Activated naive CD4-positive, alpha-beta T cell treated with anti-CD3 and anti-CD28 coated beads, Interleukin-2, amount 50 U/mL, for 24 hours (primary cell): Measurements from ENCODE around the gene DMRTC2.

ENCODE experiments used
- H3K27ac Mint-ChIP-seq: one replicate; pipeline ENCODE4 v1.8.0; 2021; ENCODE audit warnings: mild to moderate bottlenecking, mixed read lengths
- H3K27me3 Mint-ChIP-seq: one replicate; pipeline ENCODE4 v1.8.0; 2021; ENCODE audit warnings: mixed read lengths
- H3K36me3 Mint-ChIP-seq: one replicate; pipeline ENCODE4 v1.8.0; 2021; ENCODE audit warnings: mixed read lengths
- H3K4me1 Mint-ChIP-seq: one replicate; pipeline ENCODE4 v1.8.0; 2021; ENCODE audit warnings: mixed read lengths
- H3K4me3 Mint-ChIP-seq: one replicate; pipeline ENCODE4 v1.8.0; 2021; ENCODE audit warnings: mild to moderate bottlenecking, mixed read lengths
- H3K9me3 Mint-ChIP-seq: one replicate; pipeline ENCODE4 v1.8.0; 2021; ENCODE audit warnings: mixed read lengths

DMRTC2 gene

DNA sequence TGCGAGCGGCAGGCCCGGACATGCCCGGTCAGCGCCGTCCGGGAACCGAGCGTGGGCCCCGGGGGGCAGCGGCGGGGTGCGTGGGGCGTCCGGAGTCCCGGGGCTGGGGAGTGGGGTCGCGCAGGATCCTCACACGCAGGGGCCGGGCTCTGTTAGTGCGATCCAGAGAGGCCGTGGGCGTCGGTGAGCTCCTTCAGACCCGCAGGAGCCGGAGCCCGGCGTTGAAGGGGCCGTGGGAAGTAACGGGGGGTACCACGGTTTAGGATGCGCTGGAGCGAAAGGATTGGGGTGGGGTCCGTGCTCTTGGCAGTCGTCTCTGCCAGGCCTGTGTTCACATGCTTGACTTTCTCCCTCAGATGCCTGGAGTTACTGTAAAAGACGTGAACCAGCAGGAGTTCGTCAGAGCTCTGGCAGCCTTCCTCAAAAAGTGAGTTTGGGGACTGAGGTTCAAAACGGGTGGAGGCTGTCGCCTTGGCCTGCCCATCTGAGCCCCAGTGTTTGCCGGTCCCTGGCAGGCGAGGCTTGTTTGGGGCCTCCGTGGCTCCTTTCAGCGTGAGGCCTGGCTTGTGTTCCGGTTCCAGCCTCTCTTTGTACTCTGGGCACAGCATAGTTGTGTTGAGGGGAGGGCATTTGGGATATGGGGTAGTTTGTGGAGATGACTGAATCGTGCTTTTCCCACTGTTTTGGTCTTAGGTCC is 15.7 kb downstream of the DMRTC2 start:
- Mint-ChIP-seq H3K4me3 (peak overlapping the region; percentile 92), H3K9me3 (no peaks in the 10 kb centered on the region), H3K4me1 (peaks cover 40% of the 10 kb centered on the region), H3K36me3 (peaks cover 29% of the 10 kb centered on the region), H3K27ac (peak overlapping the region; percentile 95), H3K27me3 (no peaks in the 10 kb centered on the region)

DNA sequence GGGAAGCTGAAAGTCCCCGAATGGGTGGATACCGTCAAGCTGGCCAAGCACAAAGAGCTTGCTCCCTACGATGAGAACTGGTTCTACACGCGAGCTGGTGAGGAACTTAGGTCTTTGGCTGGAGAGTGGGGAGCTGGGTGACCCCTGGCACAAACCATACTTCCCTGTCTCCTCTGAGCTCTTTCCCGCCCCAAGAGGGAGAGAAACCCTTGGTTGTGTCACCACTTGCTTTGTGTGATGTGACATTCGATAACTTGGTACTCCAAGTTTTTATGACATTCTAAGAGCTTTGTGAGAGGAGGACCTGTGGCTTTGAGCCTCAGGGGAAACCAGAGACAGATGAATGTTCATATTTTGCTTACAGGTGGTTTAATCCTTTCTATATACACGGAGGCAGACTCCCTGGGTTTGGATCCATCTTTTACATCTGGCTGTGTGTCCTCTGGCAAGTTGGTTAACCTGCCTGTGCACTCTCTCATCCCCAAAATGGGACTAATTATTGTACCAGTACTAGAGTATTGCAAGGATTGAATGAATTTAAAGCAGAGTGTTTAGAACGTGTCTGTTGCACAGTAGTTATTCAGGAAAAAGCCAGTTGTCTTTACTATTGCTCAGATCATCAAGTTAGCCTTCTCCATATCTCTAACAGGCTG is 16.4 kb downstream of the DMRTC2 start:
- H3K4me1 Mint-ChIP-seq, result peaks cover 43% of the 10 kb centered on the region
- peak overlapping the region; percentile 92 for H3K4me3 Mint-ChIP-seq
- peaks cover 30% of the 10 kb centered on the region for H3K36me3 Mint-ChIP-seq
- no peaks in the 10 kb centered on the region for H3K9me3 Mint-ChIP-seq
- no peaks in the 10 kb centered on the region for H3K27me3 Mint-ChIP-seq
- H3K27ac Mint-ChIP-seq, result peak overlapping the region; percentile 95

DNA sequence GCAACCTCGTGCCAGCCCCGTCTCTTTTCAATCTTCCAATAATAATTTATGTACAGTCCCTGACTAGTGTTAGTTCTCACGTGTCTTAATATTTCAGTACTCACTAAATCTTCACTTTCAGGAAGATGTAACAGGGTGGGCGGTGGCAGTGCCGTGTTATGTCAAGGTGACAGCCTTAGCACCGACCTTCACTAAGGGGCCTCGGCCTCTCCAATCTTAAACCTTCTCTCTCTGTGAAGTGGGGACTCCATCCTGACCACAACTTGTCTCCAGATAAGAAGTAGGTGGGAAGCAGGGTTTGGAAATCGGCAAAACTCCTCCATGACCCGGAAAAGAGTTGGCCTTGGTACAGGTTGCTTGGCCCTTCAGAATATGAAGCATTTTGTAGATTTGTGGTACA is 17.0 kb downstream of the DMRTC2 start:
- peaks cover 47% of the 10 kb centered on the region for H3K4me1 Mint-ChIP-seq
- H3K9me3 Mint-ChIP-seq, result no peaks in the 10 kb centered on the region
- H3K27me3 Mint-ChIP-seq, result no peaks in the 10 kb centered on the region
- peak overlapping the region; percentile 95 for H3K27ac Mint-ChIP-seq
- peak overlapping the region; percentile 92 for H3K4me3 Mint-ChIP-seq
- H3K36me3 Mint-ChIP-seq, result peaks cover 30% of the 10 kb centered on the region

DNA sequence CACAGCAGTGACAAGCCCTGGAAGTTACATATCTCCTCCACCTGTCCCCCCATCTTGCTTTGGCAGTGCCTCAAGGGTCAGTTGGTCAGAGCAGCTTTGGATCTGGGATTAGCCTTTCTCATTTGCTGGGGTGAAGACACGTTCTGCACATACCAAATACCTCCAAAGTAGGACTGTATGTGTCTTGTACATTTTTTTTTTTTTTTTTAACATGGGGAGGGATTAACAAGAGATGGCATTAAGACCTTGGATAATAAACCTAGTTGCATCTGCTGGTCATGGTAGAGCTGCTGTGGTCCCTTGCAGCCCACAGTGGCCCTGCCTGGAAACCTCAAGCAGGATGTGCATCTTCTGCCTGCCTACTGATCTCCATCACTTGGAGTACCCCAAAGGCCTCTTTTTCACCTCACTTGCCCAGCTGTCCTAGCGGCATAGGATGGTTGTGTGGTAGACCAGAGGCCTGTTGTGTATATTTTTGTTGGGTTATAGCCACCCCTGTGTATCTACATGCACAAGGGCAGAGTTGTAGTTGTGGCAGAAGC is 17.7 kb downstream of the DMRTC2 start:
- Mint-ChIP-seq H3K27me3 (no peaks in the 10 kb centered on the region), H3K4me3 (peak overlapping the region; percentile 92), H3K27ac (peak overlapping the region; percentile 95), H3K9me3 (no peaks in the 10 kb centered on the region), H3K36me3 (peaks cover 30% of the 10 kb centered on the region), H3K4me1 (peaks cover 48% of the 10 kb centered on the region)

- Mint-ChIP-seq H3K4me1 (peaks cover 57% of the 10 kb centered on the region), H3K4me3 (peak overlapping the region; percentile 92), H3K9me3 (no peaks in the 10 kb centered on the region), H3K27ac (peak overlapping the region; percentile 95), H3K27me3 (no peaks in the 10 kb centered on the region), H3K36me3 (peaks cover 36% of the 10 kb centered on the region)
Measured at GRCh38 chr19:41863209-41863931, 18.5 kb downstream of the DMRTC2 start.

DNA sequence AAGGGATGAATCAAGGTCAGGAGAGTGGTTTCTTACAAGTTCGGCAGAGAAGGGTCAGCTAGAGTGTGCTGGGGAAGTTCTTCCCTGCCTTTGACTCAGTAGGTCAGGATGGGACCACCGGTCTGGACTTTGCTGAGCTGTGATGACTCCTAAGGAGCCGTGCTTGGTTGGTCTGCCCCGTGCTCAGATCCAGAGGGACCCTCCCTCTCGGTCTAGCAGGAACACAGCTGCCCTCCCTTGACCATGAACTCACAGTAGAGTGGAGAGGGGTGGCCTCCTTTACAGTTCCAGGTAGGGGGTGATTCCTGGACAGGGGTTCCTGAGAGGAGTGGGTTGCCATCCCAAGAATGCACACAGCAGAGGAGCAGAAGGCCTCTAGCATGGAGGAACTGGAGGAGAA is 19.5 kb downstream of the DMRTC2 start:
- Mint-ChIP-seq H3K27me3 (no peaks in the 10 kb centered on the region), H3K36me3 (peaks cover 38% of the 10 kb centered on the region), H3K4me3 (peak overlapping the region; percentile 79), H3K27ac (peak overlapping the region; percentile 95), H3K4me1 (peaks cover 64% of the 10 kb centered on the region), H3K9me3 (no peaks in the 10 kb centered on the region)

DNA sequence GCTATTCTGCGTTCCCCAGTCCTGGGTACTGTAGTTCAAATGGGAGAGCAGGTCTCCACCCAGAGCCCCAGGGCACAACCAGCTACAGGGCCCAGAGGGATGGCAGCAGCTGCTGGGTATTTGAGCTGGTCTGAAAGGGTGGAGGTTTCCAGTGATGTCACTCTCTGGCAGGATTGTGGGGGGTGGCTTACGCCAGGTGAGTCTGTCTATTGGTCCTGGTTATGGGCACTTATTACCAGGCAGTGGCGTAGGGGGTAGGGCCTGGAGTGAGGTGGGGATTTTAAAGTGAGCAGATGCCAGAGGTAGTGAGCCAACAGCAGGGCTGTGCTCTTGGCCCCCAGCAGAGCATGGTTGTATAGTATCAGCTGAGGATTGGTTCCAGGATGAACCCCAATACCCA is 21.4 kb downstream of the DMRTC2 start:
- Mint-ChIP-seq H3K36me3 (peaks cover 35% of the 10 kb centered on the region), H3K27ac (peak overlapping the region; percentile 87), H3K27me3 (no peaks in the 10 kb centered on the region), H3K4me1 (peaks cover 75% of the 10 kb centered on the region), H3K4me3 (peak overlapping the region; percentile 76), H3K9me3 (no peaks in the 10 kb centered on the region)

DNA sequence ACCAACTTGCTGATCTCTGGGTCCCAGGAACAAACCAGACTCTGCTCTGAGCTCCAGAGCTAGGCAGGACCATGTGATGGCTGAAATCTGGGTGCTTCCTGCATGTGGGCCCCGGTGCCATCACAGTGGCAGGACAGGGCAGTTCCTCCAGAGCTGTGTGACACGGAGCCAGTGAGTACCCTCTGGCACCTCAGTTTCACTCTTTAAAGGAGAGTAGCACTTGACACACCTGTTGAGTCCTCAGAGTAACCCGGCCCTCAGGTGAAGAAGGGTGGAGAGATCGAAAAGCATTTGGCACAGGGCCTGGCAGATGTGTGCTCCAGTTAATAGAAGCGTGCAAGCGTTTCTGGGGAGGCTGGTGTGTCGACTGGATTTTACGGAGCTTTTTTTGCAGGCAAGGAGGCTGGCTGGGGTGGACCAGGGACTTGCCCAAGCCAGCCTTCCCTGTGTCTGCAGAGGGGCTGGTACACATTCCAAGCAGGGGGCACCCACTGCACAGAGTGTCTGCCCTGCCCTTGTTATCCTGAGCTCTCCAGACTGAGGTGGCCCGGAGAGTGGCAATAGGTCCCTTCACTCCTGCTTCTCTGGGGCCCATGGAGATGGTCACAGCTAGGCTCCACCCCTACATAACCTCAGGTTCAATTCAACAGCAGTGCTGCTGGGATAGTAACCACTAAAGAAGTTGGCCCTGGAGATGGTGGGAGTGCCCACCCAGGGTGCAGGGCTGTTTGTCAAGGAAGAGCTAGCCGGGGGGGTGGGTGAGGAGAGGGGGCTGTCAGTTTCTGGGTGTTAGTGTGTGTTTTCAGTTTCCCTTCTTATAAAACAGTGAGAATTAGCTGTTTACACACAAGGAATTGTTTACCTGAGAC is 23.5 kb downstream of the DMRTC2 start:
- Mint-ChIP-seq H3K9me3 (no peaks in the 10 kb centered on the region), H3K4me3 (peak overlapping the region; percentile 68), H3K36me3 (peaks cover 23% of the 10 kb centered on the region), H3K4me1 (peaks cover 73% of the 10 kb centered on the region), H3K27ac (peak overlapping the region; percentile 87), H3K27me3 (no peaks in the 10 kb centered on the region)

DNA sequence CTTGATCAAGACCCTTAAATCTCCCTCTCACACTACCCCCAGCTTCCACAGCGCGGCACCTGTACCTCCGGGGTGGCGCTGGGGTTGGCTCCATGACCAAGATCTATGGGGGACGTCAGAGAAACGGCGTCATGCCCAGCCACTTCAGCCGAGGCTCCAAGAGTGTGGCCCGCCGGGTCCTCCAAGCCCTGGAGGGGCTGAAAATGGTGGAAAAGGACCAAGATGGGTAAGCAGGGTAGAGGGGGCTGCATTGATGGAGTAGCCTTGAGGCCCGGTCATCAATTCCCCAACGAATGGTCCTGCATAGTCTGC is 24.1 kb downstream of the DMRTC2 start:
- H3K27ac Mint-ChIP-seq, result peak overlapping the region; percentile 76
- H3K4me3 Mint-ChIP-seq, result peak overlapping the region; percentile 64
- H3K9me3 Mint-ChIP-seq, result no peaks in the 10 kb centered on the region
- H3K36me3 Mint-ChIP-seq, result peaks cover 19% of the 10 kb centered on the region
- no peaks in the 10 kb centered on the region for H3K27me3 Mint-ChIP-seq
- H3K4me1 Mint-ChIP-seq, result peaks cover 69% of the 10 kb centered on the region

- Mint-ChIP-seq H3K4me1 (peaks cover 67% of the 10 kb centered on the region), H3K4me3 (peak overlapping the region; percentile 30), H3K9me3 (no peaks in the 10 kb centered on the region), H3K36me3 (peaks cover 16% of the 10 kb centered on the region), H3K27ac (peak overlapping the region; percentile 69), H3K27me3 (no peaks in the 10 kb centered on the region)
Measured at GRCh38 chr19:41869374-41869955, 24.6 kb downstream of the DMRTC2 start.

GRCh38 chr19:41870401-41870873 is 25.6 kb downstream of the DMRTC2 start:
- H3K36me3 Mint-ChIP-seq, result peaks cover 16% of the 10 kb centered on the region
- H3K27ac Mint-ChIP-seq, result peak overlapping the region; percentile 69
- no peaks in the 10 kb centered on the region for H3K27me3 Mint-ChIP-seq
- no peaks in the 10 kb centered on the region for H3K9me3 Mint-ChIP-seq
- H3K4me3 Mint-ChIP-seq, result peak overlapping the region; percentile 72
- H3K4me1 Mint-ChIP-seq, result peaks cover 69% of the 10 kb centered on the region

GRCh38 chr19:41871573-41872383 is 26.9 kb downstream of the DMRTC2 start:
- no peaks in the 10 kb centered on the region for H3K27me3 Mint-ChIP-seq
- H3K4me3 Mint-ChIP-seq, result peak overlapping the region; percentile 79
- H3K36me3 Mint-ChIP-seq, result peaks cover 15% of the 10 kb centered on the region
- H3K27ac Mint-ChIP-seq, result peak overlapping the region; percentile 90
- no peaks in the 10 kb centered on the region for H3K9me3 Mint-ChIP-seq
- peaks cover 73% of the 10 kb centered on the region for H3K4me1 Mint-ChIP-seq

DNA sequence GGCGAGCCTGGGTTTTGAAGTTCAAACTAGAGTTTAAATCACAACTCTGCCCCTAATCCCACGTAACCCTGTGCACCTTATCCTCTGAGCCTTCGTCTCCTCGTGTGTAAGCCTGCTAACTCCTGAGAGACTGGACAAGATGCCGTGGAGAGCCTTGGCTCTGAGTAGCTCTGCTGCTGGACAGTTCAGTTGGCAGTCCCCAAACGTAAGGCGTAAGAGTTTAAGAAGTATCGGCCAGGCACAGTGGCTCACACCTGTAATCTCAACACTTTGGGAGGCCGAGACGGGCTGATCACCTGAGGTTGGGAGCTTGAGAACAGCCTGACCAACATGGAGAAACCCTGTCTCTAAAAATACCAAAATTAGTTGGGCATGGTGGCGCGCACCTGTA is 27.5 kb downstream of the DMRTC2 start:
- Mint-ChIP-seq H3K4me3 (peak overlapping the region; percentile 57), H3K9me3 (no peaks in the 10 kb centered on the region), H3K36me3 (peaks cover 15% of the 10 kb centered on the region), H3K4me1 (peaks cover 79% of the 10 kb centered on the region), H3K27ac (peak overlapping the region; percentile 89), H3K27me3 (no peaks in the 10 kb centered on the region)
